ENCODE measurements around the gene KCNG4.
A peak's percentile ranks its signal among the peaks of the same experiment; 100 is the strongest.

Gene KCNG4

GRCh38 chr16:84199861-84200260, 40.0 kb downstream of the KCNG4 start:
- no peak for ATAC-seq

GRCh38 chr16:84199097-84199496, 40.7 kb downstream of the KCNG4 start:
- ATAC-seq = no peak

GRCh38 chr16:84198401-84198800, 41.4 kb downstream of the KCNG4 start:
- no peak for ATAC-seq

- no peak for ATAC-seq
Measured at GRCh38 chr16:84197466-84198128, 42.2 kb downstream of the KCNG4 start.

DNA sequence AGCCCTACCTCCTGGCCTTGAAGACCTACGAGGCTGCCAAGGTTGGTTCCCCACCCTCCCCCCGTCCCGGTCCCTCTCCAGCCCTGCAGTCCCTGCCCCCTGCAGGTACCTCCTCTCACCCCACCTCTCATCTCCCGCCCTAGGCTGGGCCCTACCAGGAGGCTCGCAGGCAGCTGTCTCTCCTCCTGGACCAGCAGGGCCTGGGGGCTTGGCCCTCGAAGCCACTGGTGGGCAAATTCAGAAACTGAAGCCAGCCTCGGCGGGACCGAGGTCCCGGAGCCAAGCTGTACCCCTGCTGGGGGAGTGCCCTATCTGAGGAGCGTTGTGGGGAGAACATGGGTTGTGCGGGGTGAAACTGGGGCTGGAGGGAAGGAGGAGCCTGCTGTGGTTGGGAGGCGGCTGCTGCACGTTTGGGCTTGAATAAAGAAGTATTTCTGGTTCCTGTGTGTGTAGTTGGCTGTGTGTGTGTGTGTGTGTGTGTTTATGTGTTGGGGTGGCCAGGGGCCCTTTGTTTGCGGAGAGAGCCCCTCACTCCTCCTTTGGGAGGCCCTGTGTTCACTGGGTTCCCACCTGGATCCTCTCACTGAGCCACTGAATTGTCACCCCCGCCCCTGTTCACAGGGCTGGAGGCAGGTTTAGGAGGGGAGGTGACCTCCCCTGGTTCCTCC, 43.0 kb downstream of the KCNG4 start:
- no peak for ATAC-seq

DNA sequence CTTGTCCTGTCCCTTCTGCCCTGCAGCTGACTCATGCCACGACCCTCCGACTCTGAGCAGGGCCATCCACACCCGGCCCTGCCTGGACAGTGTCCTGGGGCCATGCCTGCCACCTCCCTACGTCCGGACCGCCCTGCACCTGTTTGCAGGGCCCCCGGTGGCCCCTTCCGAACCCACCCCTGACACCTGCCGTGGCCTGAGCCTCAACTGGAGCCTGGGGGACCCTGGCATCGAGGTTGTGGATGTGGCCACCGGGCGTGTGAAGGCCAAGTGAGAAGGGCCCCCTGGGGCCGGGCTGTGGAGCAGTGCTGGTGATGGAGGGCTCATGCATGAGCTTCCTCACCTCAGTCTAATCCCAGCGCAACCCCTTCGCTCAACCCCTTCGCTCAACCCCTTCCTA, 43.7 kb downstream of the KCNG4 start:
- ATAC-seq = no peak

DNA sequence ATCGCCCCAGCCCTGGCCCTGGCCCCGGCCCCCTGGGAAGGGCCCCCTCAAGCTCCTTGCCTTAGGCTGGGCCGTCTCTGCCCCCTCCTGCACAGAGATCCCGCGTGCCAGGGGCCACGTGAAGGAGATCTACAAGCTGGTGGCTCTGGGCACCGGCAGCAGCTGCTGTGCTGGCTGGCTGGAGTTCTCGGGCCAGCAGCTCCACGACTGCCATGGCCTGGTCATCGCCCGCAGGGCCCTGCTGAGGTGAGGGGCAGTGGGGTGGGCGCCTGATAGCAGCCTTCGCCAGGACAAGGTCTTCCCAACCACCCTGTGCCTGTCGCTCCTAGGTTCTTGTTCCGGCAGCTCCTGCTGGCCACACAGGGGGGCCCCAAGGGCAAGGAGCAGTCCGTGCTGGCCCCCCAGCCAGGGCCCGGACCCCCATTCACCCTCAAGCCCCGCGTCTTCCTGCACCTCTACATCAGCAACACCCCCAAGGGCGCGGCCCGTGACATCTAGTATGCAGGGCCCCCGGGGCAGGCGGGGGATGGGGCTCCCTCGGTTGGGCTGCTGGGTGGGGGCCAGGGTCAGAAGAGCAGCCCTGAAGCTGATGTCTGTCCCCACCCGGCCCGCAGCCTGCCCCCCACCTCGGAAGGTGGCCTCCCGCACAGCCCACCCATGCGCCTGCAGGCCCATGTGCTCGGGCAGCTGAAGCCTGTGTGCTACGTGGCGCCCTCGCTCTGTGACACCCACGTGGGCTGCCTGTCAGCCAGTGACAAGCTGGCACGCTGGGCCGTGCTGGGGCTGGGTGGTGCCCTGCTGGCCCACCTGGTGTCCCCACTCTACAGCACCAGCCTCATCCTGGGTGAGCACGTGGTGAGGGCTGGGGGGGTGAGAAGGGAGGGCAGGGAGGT, 44.4 kb downstream of the KCNG4 start:
- no peak for ATAC-seq

DNA sequence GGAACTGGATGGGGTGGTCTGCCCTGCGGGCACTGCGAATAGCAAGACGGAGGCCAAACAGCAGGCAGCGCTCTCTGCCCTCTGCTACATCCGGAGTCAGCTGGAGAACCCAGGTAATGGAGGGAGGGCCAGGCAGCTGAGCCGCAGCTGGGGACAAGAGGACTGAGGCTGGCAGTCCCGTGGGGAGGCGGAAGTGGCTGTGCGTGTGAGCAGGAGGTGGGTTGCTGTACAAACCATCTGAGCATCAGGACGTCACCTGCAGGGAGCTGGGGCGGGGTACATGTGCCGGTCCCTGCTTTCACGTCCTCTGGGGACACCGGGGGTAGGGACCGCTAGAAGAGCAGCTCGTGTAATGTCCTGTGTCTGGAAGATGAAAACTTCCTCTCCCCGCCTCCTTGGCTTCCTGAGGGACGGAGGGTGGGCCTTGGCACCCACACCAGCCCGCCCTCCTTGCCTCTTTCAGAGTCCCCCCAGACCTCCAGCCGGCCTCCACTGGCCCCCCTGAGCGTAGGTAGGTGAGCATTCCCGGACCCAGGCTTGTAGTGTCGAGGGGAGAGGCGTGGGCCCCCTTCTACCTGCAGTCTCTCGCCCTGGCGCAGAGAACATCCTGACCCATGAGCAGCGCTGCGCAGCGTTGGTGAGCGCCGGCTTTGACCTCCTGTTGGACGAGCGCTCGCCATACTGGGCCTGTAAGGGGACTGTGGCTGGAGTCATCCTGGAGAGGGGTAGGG, 45.2 kb downstream of the KCNG4 start:
- ATAC-seq = peak; percentile 57 to 72

DNA sequence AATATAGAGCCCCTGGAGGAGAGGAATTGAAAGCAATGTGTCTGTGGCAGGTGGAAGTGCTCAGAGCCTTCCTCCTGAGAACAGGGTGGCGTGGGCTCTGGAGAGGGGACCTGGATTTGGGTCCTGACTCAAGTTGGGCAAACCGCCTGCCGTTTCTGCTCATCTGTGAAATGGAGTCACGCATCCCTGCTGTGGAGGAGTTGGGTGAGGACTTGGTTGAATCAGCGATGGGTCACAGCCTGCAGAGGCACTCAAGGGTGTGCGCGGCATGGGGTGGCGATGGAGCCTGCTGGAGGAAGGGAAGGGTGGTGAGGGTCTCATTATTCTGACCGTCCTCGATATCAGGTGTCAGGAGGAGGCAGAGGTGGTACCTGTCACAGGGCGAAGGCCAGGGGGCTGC, 45.8 kb downstream of the KCNG4 start:
- peak; percentile 15 to 36 for ATAC-seq

- ATAC-seq = peak in 1 of 2 donors; percentile 15
Measured at GRCh38 chr16:84193480-84193879, 46.3 kb downstream of the KCNG4 start.

DNA sequence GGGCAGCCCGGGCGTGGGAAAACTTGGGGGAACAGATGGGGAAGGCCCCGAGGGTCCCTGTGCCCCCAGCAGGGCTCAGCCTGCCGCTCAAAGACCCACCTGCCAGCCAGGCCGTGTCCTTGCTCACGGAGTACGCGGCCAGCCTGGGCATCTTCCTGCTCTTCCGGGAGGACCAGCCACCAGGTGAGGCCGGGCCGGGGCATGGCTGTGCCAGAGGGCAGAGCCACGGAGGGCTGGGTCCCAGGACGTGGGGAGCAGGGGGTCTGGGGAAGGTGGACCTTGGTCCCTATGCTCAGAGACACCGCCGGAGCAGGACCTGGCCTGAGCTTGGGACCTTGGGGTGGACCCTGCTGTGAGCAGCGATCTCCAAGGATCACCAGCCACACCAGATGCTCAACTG, 48.3 kb downstream of the KCNG4 start:
- no peak for ATAC-seq

DNA sequence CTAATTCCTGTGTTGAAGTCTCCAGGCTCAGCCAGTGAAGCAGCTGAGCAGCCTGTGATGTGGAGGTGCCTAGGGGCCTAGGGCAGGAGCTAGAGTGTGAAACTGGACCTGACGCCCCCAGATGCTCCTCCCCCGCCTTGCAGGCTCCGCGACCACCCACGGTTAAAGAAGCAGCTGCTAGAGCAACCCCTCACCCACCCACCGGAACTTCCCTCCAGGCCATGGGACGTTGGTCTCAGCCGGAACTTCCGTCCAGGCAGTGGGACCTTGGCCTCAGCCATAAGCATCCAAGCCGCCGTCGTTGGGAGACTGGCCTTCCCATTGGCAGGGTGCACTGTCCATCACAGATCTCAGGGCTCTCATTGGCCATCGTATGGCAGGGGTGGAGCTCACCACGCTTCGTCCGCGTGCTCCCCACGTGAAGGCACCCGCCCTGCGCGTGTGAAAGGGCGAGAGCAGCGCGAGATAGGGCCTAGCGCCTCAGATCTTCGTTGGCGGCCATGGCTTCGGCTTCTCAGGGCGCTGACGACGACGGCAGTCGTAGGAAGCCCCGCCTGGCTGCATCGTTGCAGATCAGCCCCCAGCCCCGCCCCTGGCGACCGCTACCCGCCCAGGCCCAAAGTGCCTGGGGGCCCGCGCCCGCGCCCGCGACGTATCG, 49.0 kb downstream of the KCNG4 start, which contains the start of gene ADAD2:
ADAD2 (plus strand) TSS at position 427 of the 658 bp plus-strand sequence; CDS start at position 501, 74 bp downstream.
- ATAC-seq = no peak

DNA sequence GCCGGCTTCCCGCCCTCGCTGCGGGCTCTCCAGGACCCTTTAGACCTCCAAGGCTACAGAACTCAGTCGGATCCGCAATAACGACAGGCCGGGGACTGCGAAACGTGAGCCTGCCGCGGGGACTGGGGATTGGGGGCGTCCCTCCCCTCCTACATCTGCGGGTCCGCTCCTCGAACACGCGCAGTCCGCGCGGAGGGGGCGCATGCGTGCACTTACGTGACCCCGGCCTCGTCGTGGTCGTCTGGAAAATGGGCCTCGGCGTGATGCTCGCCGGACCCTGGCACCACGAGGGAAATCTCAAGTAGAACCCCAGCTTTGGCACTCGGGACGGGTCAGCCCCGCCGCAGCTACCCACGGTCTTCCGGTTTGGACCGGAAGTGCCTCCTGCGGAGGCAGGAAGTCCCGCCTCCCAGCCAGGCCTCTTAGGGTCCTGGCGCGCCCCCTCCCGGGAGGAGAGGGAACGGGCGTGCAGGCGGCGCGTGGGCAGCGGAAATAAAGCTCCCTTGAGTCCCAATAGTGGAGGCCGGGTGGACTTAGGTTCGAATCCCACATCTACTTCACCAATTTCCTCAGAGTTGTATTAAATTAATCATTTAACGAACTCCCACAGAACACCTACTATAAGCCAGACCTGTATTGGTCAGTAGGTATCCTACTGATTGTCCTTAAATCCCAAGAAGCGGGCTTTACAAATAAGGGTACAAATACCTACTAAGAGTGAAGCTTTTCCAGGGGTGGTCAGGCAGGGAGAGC, 53.0 kb downstream of the KCNG4 start, which contains the start of gene TAF1C:
TAF1C (minus strand) TSS at position 373 of the 753 bp plus-strand sequence. CDS start 2,069 bp downstream, outside the sequence.
- peak; percentile 93 to 95 for ATAC-seq

- ATAC-seq = no peak
Measured at GRCh38 chr16:84184775-84185174, 55.0 kb downstream of the KCNG4 start.

- no peak for ATAC-seq
Measured at GRCh38 chr16:84183911-84184591, 55.8 kb downstream of the KCNG4 start.

- ATAC-seq = no peak
Measured at GRCh38 chr16:84183572-84183875, 56.3 kb downstream of the KCNG4 start.

DNA sequence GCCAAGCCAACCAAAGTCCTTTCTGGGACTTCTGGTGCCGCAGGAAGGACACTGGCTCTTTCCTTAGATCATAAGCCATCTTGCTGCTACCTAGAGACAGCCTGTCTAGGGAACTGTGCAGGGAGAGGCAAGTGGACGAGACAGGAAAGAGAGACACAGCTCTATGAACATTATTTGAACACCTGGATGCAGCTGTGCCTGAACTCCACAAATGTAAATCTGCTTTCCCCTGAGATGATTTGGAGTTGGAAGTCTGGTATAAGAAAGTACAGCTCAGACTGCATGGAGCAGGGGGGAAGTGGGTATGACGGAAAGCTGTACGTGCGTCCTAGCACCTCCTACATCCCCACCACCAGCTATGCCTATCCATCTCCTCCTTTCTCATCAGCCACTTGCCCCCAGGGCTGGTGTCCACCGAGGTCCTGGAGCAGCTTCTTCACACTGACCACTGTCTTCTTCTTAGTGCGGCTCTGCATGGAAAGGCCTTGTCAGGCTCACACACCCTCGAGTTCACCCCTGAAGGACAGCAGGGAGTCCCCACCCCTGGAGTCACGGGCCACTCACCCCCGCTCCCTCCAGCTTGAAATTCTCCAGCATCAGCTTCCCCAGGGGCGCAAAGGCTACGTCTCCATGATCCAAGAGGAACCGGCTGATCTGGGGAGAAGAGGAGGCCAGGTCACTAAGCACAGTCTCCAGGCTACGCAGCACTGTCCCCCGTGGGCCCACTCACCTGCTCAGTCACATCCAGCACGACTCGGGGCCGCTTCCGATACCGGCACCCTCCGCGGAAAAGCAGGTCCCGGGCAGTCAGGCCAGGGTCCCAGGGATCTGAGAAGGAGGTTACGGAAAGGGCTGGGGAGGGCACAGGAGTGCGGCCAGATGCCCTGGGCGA, 56.9 kb downstream of the KCNG4 start:
- ATAC-seq = no peak

- no peak for ATAC-seq
Measured at GRCh38 chr16:84182104-84182503, 57.7 kb downstream of the KCNG4 start.

DNA sequence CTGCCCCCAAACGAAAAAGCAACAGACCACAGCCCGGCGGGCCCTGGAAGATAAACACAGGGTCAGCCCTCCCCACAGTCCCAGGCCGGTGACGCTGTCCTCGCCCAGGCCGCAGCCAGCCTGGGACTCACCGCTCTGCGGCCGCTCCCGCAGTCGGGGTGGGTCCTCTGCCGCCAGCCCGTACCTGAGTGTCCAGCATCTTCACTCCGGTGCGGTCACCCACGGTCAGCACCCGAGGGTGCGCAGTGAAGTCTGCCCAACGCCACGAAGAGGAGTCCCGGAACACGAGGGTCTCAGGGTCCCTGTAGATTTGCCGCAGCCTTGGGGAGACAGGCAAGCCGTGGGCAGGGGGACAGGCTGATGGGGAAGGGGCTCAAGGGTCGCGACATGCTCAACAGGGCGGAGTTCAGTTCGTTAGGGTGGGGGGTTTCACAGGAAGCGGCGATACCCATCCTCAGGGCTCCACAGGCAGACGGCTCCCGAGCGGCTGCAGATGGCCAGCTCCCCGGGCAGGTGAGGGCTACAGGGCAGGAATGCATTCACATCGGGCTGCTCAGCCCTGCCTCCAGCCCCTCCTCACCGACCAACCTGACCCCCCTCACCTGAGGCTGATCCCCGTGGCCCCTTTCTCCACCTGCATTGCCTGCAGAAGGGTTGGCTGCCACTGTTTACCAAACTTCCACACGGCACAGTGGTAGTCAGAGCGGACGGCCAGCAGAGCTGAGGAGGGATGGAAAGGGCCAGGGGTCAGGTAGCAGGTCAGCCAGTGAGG, 58.5 kb downstream of the KCNG4 start:
- ATAC-seq = no peak
